ENCODE data around the gene MROH2B. TPM values are rescaled to one million over a fixed set of nuclear protein-coding genes. Genes with fewer than 3 reads are reported as not detected.

The MROH2B gene
- polyA plus RNA-seq, 1 donor (not counting 4 experiments of a cell fraction or from before 2014, with no cell fraction given): not detected

GRCh38 chr5:41083306-41083705 is 12.2 kb upstream of the MROH2B start:
- H4K20me1 ChIP-seq (ENCODE audit: control insufficient read depth, extremely low read depth, insufficient read depth, low read length): no peaks in the 10 kb centered on the region
- H3K27ac ChIP-seq (ENCODE audit: control insufficient read depth, insufficient read depth, low read length): no peak overlapping the region
- no peaks in the 10 kb centered on the region for H3K4me1 ChIP-seq (ENCODE audit: control insufficient read depth, extremely low read depth, insufficient read depth, low read length)
- no peaks in the 10 kb centered on the region for H3K9me1 ChIP-seq (ENCODE audit: control insufficient read depth, extremely low read depth, insufficient read depth, low read length)
- H3K4me2 ChIP-seq (ENCODE audit: control insufficient read depth, extremely low read depth, insufficient read depth, low read depth, low read length): no peak overlapping the region
- H2AFZ ChIP-seq (ENCODE audit: control insufficient read depth, low read length): no peak overlapping the region
- dilution Hi-C loops (cut with MboI; ENCODE audit: extremely low pct_ligation_motif_present, low sequenced_read_pairs): no loop called here
- H3K9ac ChIP-seq (ENCODE audit: control insufficient read depth, extremely low read depth, insufficient read depth, low read length): no peak overlapping the region
- no peaks in the 10 kb centered on the region for H3K9me3 ChIP-seq (ENCODE audit: control insufficient read depth, low read depth, low read length)
- DNase-seq (ENCODE audit: low read depth, low spot score) (no peak), FAIRE-seq (no peak)
- H3K4me3 ChIP-seq (ENCODE audit: control insufficient read depth in 2 of 3, extremely low read depth in 1 of 3, insufficient read depth in 2 of 3, low read depth in 1 of 3, low read length in 3 of 3): no peak overlapping the region
- no peaks in the 10 kb centered on the region for H3K79me2 ChIP-seq (ENCODE audit: control insufficient read depth, insufficient read depth, low read length)
- no peaks in the 10 kb centered on the region for H3K27me3 ChIP-seq (ENCODE audit: control insufficient read depth, extremely low read depth, insufficient read depth, low read length)
- H3K36me3 ChIP-seq (ENCODE audit: control insufficient read depth in 2 of 2, extremely low read depth in 1 of 2, insufficient read depth in 2 of 2, low read length in 2 of 2): no peaks in the 10 kb centered on the region
- no peak for TF ChIP-seq EZH2 (IDR thresholded peaks at IDR 0.05; ENCODE audit: low read length)
- TF ChIP-seq CTCF (optimal IDR thresholded peaks at IDR 0.05 in 1 of 3, IDR thresholded peaks at IDR 0.05 in 1 of 3, conservative IDR thresholded peaks at IDR 0.05 in 1 of 3; ENCODE audit: extremely low read depth in 1 of 3, insufficient read depth in 2 of 3, low read length in 3 of 3): no peak

GRCh38 chr5:41071975-41072374 is 833 bp upstream of the MROH2B start:
- TF ChIP-seq CTCF (optimal IDR thresholded peaks at IDR 0.05 in 1 of 3, IDR thresholded peaks at IDR 0.05 in 1 of 3, conservative IDR thresholded peaks at IDR 0.05 in 1 of 3; ENCODE audit: extremely low read depth in 1 of 3, insufficient read depth in 2 of 3, low read length in 3 of 3) (no peak), EZH2 (IDR thresholded peaks at IDR 0.05; ENCODE audit: low read length) (no peak)
- no peak for FAIRE-seq

More at GRCh38 chr5:41071975-41072374, 833 bp upstream of the MROH2B start:
- Histone ChIP-seq H3K79me2 (ENCODE audit: control insufficient read depth, insufficient read depth, low read length) (no peaks in the 10 kb centered on the region), H3K4me1 (ENCODE audit: control insufficient read depth, extremely low read depth, insufficient read depth, low read length) (no peaks in the 10 kb centered on the region), H3K4me3 (ENCODE audit: control insufficient read depth in 2 of 3, extremely low read depth in 1 of 3, insufficient read depth in 2 of 3, low read depth in 1 of 3, low read length in 3 of 3) (no peak overlapping the region), H3K9me3 (ENCODE audit: control insufficient read depth, low read depth, low read length) (no peaks in the 10 kb centered on the region), H3K4me2 (ENCODE audit: control insufficient read depth, extremely low read depth, insufficient read depth, low read depth, low read length) (no peak overlapping the region), H3K36me3 (ENCODE audit: control insufficient read depth in 2 of 2, extremely low read depth in 1 of 2, insufficient read depth in 2 of 2, low read length in 2 of 2) (no peaks in the 10 kb centered on the region), H3K9ac (ENCODE audit: control insufficient read depth, extremely low read depth, insufficient read depth, low read length) (no peak overlapping the region), H2AFZ (ENCODE audit: control insufficient read depth, low read length) (no peak overlapping the region), H3K9me1 (ENCODE audit: control insufficient read depth, extremely low read depth, insufficient read depth, low read length) (no peaks in the 10 kb centered on the region), H3K27ac (ENCODE audit: control insufficient read depth, insufficient read depth, low read length) (no peak overlapping the region), H4K20me1 (ENCODE audit: control insufficient read depth, extremely low read depth, insufficient read depth, low read length) (no peaks in the 10 kb centered on the region), H3K27me3 (ENCODE audit: control insufficient read depth, extremely low read depth, insufficient read depth, low read length) (no peaks in the 10 kb centered on the region)
- dilution Hi-C loops (cut with MboI; ENCODE audit: extremely low pct_ligation_motif_present, low sequenced_read_pairs): no loop called here
- no peak for DNase-seq (ENCODE audit: low read depth, low spot score)
